ENCODE data around the gene MAP3K14.
"Not testable (repeated sequence)": the region's sequence is repeated elsewhere in the genome, so short reads cannot be mapped to it uniquely, and the experiment has no call there.

Gene MAP3K14

GRCh38 chr17:45302220-45302619 lies 14.6 kb downstream of the MAP3K14 start:
- H3K4me3 ChIP-seq (ENCODE audit: low read depth, low read length), result not testable (repeated sequence)

GRCh38 chr17:45301674-45302073 lies 15.1 kb downstream of the MAP3K14 start:
- H3K4me3 ChIP-seq (ENCODE audit: low read depth, low read length), result no peak overlapping the region

- H3K4me3 ChIP-seq (ENCODE audit: low read depth, low read length), result no peak overlapping the region
Observed at GRCh38 chr17:45300060-45300751, 16.6 kb downstream of the MAP3K14 start.

GRCh38 chr17:45299361-45299760 lies 17.5 kb downstream of the MAP3K14 start:
- no peak overlapping the region for H3K4me3 ChIP-seq (ENCODE audit: low read depth, low read length)

- no peak overlapping the region for H3K4me3 ChIP-seq (ENCODE audit: low read depth, low read length)
Observed at GRCh38 chr17:45298546-45299285, 18.1 kb downstream of the MAP3K14 start.

DNA sequence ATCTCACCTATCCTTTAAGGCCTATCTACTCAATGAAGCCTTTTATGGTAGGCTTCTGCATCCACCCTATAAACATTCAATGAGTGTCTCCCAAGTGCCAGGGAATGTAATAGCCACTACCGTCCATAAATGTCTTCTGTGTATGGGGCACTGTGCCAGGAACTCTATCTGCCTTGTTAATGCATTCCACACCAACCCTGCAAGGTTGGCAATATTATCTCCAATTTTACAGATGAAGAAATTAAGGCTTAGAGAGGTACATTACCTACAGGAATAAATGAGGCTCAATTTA lies 20.0 kb downstream of the MAP3K14 start:
- H3K4me3 ChIP-seq (ENCODE audit: low read depth, low read length), result no peak overlapping the region

DNA sequence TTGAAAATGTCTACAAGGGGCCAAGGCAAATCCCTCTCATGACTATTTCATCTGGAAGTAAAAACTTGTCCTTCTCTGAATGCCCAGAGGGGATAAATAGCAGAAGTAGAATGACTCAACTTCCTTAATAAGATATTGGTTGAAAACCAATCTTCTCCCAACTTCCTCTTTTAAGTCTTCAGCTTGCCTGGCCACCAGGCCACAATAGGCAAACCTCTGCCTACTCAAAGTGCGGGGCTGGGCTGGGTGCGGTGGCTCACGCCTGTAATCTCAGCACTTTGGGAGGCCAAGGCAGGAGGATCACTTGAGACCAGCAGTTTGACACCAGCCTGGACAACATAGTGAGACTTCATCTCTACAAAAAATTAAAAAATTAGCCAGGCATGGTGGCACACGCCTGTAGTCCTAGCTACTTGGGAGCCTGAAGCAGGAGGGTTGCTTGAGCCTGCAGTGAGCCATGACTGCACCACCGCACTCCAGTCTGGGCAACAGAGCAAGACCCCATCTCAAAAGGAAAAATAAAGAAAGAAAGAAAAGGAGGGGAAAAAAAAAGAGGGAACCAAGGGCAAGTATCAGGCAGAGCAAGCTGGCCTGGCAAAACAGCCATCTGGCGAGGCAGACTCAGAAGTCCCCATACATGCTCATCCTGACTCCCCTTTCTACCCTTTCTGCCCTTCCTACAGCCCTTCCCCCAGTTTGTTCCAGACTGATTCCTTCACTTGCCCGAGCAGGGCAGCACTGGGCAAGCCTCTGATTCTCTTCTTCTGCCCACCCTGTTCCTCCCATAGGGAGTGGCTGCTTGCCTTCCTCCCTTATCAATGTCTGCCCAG lies 20.6 kb downstream of the MAP3K14 start:
- H3K4me3 ChIP-seq (ENCODE audit: low read depth, low read length), result no peak overlapping the region

DNA sequence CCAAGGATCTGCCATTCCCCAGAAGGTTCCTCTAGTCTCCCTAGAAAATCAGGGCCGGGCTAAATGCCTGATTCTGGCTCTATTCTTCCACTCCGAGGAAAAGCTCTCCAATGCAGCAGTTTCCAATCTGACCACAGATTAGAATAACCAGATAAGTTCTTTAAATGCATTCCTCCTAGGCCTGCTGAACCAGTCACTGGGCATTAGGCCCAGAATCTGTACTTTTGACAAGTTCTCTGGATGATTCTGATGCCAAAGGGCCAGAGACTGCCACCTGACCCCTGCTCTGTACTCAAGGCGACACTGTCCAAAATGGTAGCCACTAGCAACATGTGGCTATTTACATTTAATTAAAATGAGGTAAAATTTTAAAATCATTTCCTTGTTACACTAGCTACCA lies 22.3 kb downstream of the MAP3K14 start:
- no peak overlapping the region for H3K4me3 ChIP-seq (ENCODE audit: low read depth, low read length)

GRCh38 chr17:45293413-45294211 lies 23.2 kb downstream of the MAP3K14 start:
- no peak overlapping the region for H3K4me3 ChIP-seq (ENCODE audit: low read depth, low read length)

DNA sequence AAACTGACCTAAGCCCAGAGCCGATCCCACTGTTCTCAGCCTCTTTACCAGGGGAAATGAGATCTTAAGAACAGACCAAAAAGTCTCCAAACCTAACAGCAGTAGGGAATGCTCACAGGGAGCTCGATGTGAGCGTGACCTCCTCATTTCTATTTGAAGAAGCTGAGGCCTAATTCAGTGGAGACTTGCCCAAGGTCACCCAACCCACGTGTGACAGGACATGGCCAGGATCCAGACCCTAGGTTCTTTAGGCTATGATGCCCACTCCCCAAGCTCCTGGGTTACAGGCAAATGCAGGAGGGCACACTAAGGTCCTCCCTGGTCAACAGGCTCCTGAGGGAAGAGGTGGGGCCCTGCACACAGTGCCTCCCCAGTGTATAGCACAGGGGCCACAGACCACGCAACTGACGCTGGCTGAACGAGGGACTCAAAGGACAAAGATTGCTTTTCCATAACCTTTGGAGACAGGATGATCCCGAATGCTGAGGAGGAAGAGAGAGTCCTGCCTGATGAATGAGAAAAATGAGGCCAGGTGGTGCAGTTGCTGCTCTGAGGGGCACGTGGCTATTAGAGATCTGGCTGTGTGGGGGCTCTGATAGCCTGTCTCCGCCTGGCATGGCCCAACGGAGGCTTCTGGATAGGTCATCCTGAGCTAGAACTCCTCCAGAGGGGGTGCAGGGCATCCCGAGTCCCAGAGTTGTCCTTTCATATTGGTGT lies 24.0 kb downstream of the MAP3K14 start:
- H3K4me3 ChIP-seq (ENCODE audit: low read depth, low read length), result no peak overlapping the region

- H3K4me3 ChIP-seq (ENCODE audit: low read depth, low read length), result no peak overlapping the region
Observed at GRCh38 chr17:45291171-45291805, 25.5 kb downstream of the MAP3K14 start.

DNA sequence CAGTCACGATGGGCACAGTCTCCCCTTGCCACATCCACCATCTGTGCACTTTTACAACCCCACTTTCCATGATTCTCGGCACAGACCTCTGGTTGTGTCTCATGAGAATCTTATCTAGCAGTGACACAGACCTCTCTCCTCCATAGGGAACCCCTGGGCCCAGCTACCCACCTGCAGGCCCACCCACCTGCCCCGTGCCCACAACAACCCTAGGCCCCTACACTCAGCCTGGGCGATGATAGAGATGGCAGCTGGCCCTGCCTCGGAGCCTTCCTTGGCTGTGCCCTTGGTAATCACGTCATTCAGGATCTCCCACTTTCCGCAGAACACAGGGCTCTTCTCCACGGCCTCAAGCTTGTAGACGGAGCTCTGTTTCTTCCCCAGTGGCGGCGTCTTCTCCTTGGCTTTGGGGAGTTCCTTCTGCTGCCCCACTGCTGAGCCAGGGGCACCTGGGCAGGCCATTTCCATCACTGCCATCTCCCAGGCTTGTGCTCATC lies 26.5 kb downstream of the MAP3K14 start:
- H3K4me3 ChIP-seq (ENCODE audit: low read depth, low read length), result no peak overlapping the region

- no peak overlapping the region for H3K4me3 ChIP-seq (ENCODE audit: low read depth, low read length)
Observed at GRCh38 chr17:45289301-45290268, 27.2 kb downstream of the MAP3K14 start.

- H3K4me3 ChIP-seq (ENCODE audit: low read depth, low read length), result no peak overlapping the region
Observed at GRCh38 chr17:45288825-45289224, 28.0 kb downstream of the MAP3K14 start.

DNA sequence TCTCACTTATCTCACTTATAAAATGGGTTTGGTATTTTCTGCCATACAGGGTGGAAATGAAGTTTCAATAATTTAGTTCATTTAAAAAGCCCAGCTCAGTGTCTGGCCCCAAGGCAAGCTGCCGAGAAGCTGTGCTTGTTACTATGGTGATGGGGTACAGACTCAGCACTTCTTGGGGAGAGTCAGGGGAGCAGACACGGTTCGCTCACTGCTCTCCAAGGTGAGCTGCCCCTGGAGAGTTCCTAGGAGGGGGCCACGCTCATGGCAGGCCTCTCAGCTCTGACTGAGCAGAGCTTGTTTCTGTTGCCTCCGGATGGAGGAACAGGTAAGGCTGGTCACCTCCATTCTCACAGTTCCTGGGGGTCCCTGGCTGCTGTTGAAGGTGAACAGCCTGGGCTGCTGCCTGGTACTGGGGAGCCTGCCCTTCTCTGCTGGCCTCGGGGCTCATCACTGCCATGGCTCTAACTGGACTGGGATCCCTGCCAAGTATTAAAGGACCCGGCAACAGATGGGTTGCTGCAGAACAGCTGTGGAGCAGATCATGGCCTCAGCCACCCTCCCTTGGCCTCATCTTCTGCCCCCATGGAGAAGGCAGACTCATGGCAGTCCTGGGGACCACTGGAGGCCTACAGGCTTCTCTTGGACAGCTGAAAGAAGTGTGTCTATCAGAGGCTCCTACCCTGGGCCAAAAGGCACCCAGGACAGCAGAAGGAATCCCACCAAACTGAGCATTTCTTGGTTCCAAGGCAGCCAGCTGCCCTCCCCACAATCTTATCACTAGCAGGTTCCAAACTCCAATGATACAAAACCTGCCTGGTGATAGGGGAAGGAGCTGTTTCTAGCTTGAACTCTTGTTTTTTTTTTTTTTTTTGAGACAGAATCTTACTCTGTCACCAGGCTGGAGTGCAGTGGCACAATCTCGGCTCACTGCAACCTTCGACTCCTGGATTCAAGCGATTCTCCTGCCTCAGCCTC lies 29.0 kb downstream of the MAP3K14 start:
- no peak overlapping the region for H3K4me3 ChIP-seq (ENCODE audit: low read depth, low read length)

DNA sequence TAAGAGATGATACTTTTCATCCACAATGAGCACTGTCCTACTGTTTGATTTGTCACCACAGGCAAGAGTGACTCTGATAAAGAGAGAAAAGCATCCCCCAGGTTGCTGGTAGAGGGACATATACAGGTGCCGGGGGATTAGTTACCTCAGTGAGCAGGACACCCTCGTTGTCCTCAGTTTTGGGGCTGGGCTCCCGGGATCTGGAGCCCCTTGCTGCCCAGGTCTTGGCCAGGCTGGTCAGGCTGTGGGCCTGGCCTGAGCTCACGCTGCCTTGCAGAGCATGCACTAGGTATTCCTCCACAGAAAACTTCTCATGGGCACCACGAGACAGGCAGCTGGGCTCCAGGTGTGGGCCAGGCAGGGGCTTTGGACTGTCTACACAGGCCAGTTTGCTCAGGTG lies 30.5 kb downstream of the MAP3K14 start:
- H3K4me3 ChIP-seq (ENCODE audit: low read depth, low read length), result no peak overlapping the region

All from iPS-11a (cell line).